GM19193 (cell line): ENCODE data around the gene CLDN4.

Experiments used
- POLR2A ChIP-seq: IDR thresholded peaks from 4 replicates; pipeline ENCODE4 v1.6.1; 2011; ENCODE audit not compliant: insufficient read depth, insufficient read length; ENCODE audit errors: extremely low read depth

Gene CLDN4

GRCh38 chr7:73864981-73865711 lies 34.4 kb downstream of the CLDN4 start:
- no peak for TF ChIP-seq POLR2A

GRCh38 chr7:73865738-73866445 lies 35.1 kb downstream of the CLDN4 start:
- TF ChIP-seq POLR2A = no peak

- no peak for TF ChIP-seq POLR2A
Observed at GRCh38 chr7:73866446-73866767, 35.6 kb downstream of the CLDN4 start.

- TF ChIP-seq POLR2A = no peak
Observed at GRCh38 chr7:73869011-73869798, 38.4 kb downstream of the CLDN4 start.

GRCh38 chr7:73870041-73870492 lies 39.3 kb downstream of the CLDN4 start:
- TF ChIP-seq POLR2A = no peak

- no peak for TF ChIP-seq POLR2A
Observed at GRCh38 chr7:73871163-73872011, 40.6 kb downstream of the CLDN4 start.

GRCh38 chr7:73872056-73872908 lies 41.5 kb downstream of the CLDN4 start:
- no peak for TF ChIP-seq POLR2A

- no peak for TF ChIP-seq POLR2A
Observed at GRCh38 chr7:73876361-73876760, 45.6 kb downstream of the CLDN4 start.

- no peak for TF ChIP-seq POLR2A
Observed at GRCh38 chr7:73876973-73877372, 46.2 kb downstream of the CLDN4 start.

- no peak for TF ChIP-seq POLR2A
Observed at GRCh38 chr7:73879977-73880681, 49.3 kb downstream of the CLDN4 start.

GRCh38 chr7:73880755-73881328 lies 50.0 kb downstream of the CLDN4 start:
- TF ChIP-seq POLR2A = no peak

GRCh38 chr7:73881352-73882046 lies 50.7 kb downstream of the CLDN4 start:
- TF ChIP-seq POLR2A = no peak

- TF ChIP-seq POLR2A = no peak
Observed at GRCh38 chr7:73882047-73882402, 51.2 kb downstream of the CLDN4 start.
